Measurements from ENCODE around the gene MFRP. TPM values are rescaled to one million over a fixed set of nuclear protein-coding genes. Genes with fewer than 3 reads are reported as not detected.

MFRP gene
- 0.09 TPM in 1 of 2 replicates, not detected in the other for total RNA-seq

DNA sequence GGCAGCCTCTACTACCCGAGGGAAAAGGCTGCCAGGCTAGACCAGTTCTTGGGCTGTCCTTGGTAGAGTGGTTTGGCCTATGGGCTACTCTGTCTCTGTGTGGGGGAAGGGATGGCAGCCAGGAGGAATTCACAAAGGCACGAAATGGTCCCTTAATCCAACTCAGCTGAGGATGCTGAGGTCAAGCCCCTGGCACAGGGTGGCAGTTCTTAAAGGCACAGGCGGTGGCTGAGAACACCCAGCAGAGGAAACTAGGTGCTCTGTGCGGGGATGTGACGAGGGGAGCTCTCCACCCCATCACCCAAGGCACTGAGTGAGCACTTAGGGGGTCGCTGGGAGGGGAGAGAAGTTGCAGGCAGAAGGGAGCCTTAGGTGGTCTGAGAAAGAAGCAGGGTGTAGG, at the start of gene MFRP:
Gene MFRP (minus strand): TSS at position 101 of the 400 bp plus-strand sequence. CDS start 192 bp downstream, outside the sequence.

DNA sequence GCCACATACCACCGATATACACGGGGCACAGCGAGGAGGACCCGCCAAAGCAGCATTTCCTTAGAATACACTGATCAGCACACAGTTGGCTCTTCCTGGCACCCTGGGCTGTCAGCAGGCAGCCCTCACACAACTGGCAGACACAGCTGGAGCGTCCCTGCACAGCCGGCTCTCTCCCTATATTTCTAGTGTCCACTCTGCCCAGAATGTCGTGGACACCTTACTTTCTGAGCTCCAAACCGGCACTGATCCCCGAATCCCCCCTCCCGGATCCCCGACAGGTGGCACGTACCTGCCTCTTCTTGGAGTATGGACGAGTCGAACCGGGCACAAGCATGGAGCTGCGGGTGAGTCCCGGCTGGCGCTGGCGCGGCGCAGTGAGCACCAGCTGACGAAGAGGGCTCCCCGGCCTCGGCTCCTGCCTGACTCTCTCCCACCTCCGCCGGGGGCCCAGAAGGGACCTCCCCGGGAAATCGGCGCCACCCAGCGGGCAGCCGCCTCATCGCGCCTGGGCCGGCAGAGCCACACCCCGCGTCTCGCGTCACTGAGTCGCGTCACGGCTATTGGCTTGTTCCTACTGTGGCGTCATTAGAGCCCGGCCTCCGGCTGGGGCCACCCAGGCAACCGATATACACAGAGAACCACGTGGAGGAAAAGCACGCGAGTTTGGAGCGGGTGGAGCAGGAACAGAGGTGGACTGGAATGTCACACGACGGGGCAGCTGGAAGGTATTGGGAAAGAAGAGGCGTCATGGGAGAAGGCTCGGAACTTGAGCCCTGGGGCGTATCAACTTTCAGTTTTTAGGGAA, 34.9 kb upstream of the MFRP start, which contains the start of gene USP2:
Gene USP2 (minus strand): TSS at position 510 of the 808 bp plus-strand sequence. CDS start 8,210 bp downstream, outside the sequence.

GRCh38 chr11:119340335-119341221, 5.9 kb downstream of the MFRP start, which contains the start of gene C1QTNF5:
Gene C1QTNF5, minus strand, starts transcription at chr11:119340883. Its CDS starts 486 bp downstream, at chr11:119340397.

DNA sequence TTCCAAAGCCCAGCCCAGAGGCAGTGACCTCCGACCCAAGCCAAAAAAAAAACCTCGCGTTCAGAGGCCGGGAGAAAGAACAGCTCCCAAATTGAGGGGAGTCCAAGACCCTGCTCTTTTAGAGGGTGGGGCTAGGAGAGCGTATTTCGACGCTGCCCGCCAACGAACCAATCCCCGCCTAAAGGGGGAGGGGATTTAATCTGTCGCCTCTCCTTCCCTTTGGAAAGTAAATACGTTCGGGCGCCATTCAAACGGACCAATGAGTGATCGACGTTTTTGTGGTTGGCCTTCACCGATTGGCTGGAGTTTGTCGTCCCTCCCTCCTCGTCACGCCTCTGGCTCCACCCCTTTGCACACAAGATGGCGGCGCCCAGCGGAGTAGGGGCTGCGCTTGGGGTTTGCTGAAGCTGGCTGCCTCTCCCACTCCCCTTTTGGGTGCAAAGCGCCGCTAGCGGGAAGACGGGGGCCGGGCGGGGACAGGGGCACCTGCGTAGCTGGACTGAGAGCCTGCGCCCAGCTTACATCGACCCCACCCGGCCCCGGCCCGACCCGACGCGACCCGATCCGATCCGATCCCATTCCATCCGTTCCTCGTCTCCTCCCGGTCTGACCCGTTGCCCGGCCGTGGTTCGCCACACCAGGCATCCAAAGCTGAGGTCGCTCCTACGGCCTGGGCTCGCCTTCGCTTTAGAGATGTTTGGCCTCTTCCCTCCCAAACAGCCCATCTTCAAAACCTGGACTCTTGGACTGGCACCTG, 12.2 kb downstream of the MFRP start, which contains the start of gene RNF26:
Gene RNF26 (plus strand): TSS at position 354 of the 757 bp plus-strand sequence. CDS start 596 bp downstream, outside the sequence.

GRCh38 chr11:119316729-119317591, 29.5 kb downstream of the MFRP start, which contains the start of gene MCAM:
Gene MCAM, minus strand, starts transcription at chr11:119317130. Its CDS starts 29 bp downstream, at chr11:119317101.

Other genes with a start within 250 kb of the MFRP start
- 21.8 and 23.6 TPM in 2 replicates for gene DPAGT1, start 244.9 kb downstream of the MFRP start, total RNA-seq
- 4.3 and 5.8 TPM in 2 replicates for gene C2CD2L, start 239.4 kb downstream of the MFRP start, total RNA-seq
- 9.2 and 9.8 TPM in 2 replicates for gene HINFP, start 225.1 kb downstream of the MFRP start, total RNA-seq
- not detected in 2 replicates for gene ABCG4, start 197.7 kb downstream of the MFRP start, total RNA-seq
- 8.6 and 11.1 TPM in 2 replicates for gene NLRX1, start 178.0 kb downstream of the MFRP start, total RNA-seq
- not detected in 2 replicates for gene NHERF4, start 161.2 kb downstream of the MFRP start, total RNA-seq
- 7.0 and 22.9 TPM in 2 replicates for gene CBL, start 140.4 kb downstream of the MFRP start, total RNA-seq
- 23.2 and 36.8 TPM in 2 replicates for gene MCAM, start 29.6 kb downstream of the MFRP start, total RNA-seq
- 9.9 and 11.7 TPM in 2 replicates for gene RNF26, start 12.2 kb downstream of the MFRP start, total RNA-seq
- 42.8 and 52.9 TPM in 2 replicates for gene C1QTNF5, start 5.8 kb downstream of the MFRP start, total RNA-seq
- gene USP2, start 35.0 kb upstream of the MFRP start, total RNA-seq = 0.58 TPM in 1 of 2 replicates, not detected in the other
- 348 and 438 TPM in 2 replicates for gene THY1, start 76.5 kb upstream of the MFRP start, total RNA-seq